Measurements from ENCODE around the gene BTBD9. TPM values are rescaled to one million over a fixed set of nuclear protein-coding genes. Genes with fewer than 3 reads are reported as not detected.
"Not testable (repeated sequence)": the region's sequence is repeated elsewhere in the genome, so short reads cannot be mapped to it uniquely, and the experiment has no call there.

The BTBD9 gene
- total and polyA plus RNA-seq, 2 experiments from 2014 or later = 8.4 to 10.1 TPM

DNA sequence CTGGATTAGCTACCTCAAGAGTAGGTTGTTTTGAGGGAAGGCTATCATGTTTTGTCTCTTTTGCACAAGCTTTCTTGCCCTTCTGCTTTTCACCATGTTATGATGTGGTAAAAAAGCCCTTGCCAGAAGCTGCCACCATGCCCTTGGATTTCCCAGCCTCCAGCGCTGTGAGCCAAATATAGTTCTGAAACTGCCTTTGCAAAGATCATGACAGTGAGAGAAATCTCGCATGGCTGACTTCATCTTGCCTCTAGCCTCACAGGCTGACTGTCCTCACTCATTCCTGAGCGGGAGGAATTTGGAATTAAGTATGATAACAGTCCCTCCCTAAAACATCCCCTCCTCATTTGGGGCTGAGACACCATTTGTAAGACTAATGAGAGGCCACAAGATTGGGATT is 207.7 kb downstream of the BTBD9 start:
- TF ChIP-seq CTCF (IDR thresholded peaks at IDR 0.05; ENCODE audit: low read depth, low read length) = no peak
- Histone ChIP-seq H3K9me3 (ENCODE audit: low read depth) (no peaks in the 10 kb centered on the region), H3K4me3 (no peak overlapping the region), H3K27ac (no peak overlapping the region), H3K27me3 (no peaks in the 10 kb centered on the region), H3K36me3 (no peaks in the 10 kb centered on the region), H3K4me1 (ENCODE audit: low read depth) (no peaks in the 10 kb centered on the region)
- no peak for DNase-seq (ENCODE audit: low read depth in 1 of 2, low spot score in 1 of 2)

DNA sequence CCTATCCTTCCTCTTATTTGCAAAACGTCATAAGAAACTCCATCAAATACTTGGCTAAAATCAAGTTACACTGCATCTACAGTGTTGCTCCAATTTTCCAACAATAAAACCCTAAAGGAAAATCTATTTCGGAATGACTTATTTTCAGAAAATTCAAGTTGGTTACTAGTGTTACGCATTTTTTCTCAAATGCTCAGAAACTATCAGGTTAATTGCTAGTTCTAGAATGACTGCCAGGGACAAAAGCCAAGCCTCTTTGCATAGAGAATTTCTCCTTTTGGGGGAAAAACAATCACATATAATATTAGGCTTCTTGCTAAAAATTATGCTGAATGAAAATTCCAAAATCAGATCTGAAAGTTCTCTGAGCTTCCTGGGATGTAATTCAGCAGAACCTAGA is 210.2 kb downstream of the BTBD9 start:
- no peaks in the 10 kb centered on the region for H3K36me3 ChIP-seq
- no peak for TF ChIP-seq CTCF (IDR thresholded peaks at IDR 0.05; ENCODE audit: low read depth, low read length)
- H3K9me3 ChIP-seq (ENCODE audit: low read depth) = no peaks in the 10 kb centered on the region
- H3K4me1 ChIP-seq (ENCODE audit: low read depth) = no peaks in the 10 kb centered on the region
- no peak overlapping the region for H3K27ac ChIP-seq
- no peak overlapping the region for H3K4me3 ChIP-seq
- DNase-seq (ENCODE audit: low read depth in 1 of 2, low spot score in 1 of 2) = no peak
- no peaks in the 10 kb centered on the region for H3K27me3 ChIP-seq

DNA sequence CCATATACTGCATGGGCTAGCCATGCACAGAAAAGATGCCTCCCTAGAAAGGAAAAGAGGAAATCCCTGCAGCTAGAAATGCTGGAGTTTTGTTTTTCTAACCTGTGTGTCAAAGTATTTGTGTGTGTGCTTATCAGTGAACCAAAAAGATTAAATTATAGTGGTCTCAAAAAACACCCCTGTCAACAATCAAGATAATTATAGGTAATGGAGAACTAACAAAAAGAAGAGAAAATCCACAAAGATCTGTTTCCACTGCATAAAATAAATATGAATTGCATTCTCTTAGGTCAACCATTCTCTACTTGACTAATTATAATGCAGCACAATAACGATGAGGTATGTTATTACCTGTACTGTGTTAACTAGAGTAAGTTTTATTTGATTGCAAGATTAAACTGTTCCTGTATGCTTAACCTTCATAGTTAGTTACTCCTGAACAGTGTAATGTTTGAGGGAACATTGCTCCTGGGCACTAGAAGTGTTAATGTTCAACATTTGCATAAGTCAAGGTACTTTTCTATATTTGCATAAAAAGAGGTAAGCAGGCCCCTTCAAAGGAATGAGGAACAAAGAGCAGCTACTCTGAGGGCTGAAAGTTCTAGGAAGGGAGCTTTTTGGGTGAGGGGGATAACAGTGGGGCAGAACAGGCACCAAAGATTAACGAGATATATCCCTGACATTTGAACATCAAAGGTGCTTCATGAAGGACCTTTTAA is 212.1 kb downstream of the BTBD9 start:
- no peak for DNase-seq (ENCODE audit: low read depth in 1 of 2, low spot score in 1 of 2)
- no peak for TF ChIP-seq CTCF (IDR thresholded peaks at IDR 0.05; ENCODE audit: low read depth, low read length)

DNA sequence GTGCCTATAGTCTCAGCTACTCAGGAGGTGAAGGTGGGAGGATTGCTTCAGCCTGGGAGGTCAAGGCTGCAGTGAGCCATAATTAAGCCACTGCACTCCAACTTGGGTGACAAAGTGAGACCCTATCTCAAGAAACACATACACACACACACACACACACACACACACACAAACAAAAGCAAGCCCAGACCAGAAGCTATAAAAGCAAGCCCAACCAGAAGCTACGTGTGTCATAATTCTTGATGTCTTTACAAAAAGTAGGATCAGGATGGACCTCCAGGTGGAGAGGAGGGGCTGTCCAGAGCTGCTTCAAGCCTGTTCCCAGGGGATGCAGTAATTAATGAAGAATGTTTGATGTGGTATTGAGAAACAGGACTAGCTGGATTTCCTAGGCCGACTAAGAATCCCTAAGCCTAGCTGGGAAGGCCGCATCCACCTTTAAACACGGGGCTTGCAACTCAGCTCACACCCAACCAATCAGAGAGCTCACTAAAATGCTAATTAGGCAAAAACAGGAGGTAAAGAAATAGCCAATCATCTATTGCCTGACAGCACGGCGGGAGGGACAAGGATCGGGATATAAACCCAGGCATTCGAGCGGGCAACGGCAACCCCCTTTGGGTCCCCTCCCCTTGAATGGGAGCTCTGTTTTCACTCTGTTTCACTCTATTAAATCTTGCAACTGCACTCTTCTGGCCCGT is 213.8 kb downstream of the BTBD9 start:
- H3K4me3 ChIP-seq; H3K9me3 ChIP-seq (ENCODE audit: low read depth); H3K27me3 ChIP-seq; H3K27ac ChIP-seq; H3K4me1 ChIP-seq (ENCODE audit: low read depth); DNase-seq (ENCODE audit: low read depth in 1 of 2, low spot score in 1 of 2); H3K36me3 ChIP-seq: not testable (repeated sequence)

More for the DNA sequence above, 212.1 kb downstream of the BTBD9 start:
- Histone ChIP-seq H3K36me3 (no peaks in the 10 kb centered on the region), H3K4me3 (no peak overlapping the region), H3K4me1 (ENCODE audit: low read depth) (no peaks in the 10 kb centered on the region), H3K27me3 (no peaks in the 10 kb centered on the region), H3K9me3 (ENCODE audit: low read depth) (no peaks in the 10 kb centered on the region), H3K27ac (no peak overlapping the region)

DNA sequence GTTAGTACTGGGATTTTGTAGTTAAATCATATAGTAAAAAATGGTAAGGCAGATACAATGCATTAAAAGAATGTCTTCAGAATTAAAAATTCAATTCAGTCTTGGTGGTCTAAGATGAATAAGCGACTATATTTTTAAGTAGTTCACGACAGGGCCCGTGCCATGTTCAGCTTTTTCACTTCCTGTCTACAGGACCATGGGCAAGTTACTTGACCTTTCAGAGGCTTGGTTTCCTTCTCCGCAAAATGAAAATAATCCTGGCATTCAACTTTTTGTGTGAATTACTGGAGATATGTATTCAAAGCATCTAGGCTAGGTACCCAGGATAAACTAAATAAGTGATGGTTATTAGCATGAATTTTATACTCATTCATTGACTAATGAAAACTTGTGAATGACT is 216.0 kb downstream of the BTBD9 start:
- Histone ChIP-seq H3K27ac (no peak overlapping the region), H3K4me3 (no peak overlapping the region), H3K9me3 (ENCODE audit: low read depth) (no peaks in the 10 kb centered on the region), H3K4me1 (ENCODE audit: low read depth) (no peaks in the 10 kb centered on the region), H3K36me3 (no peaks in the 10 kb centered on the region), H3K27me3 (no peaks in the 10 kb centered on the region)
- TF ChIP-seq CTCF (IDR thresholded peaks at IDR 0.05; ENCODE audit: low read depth, low read length) = no peak
- no peak for DNase-seq (ENCODE audit: low read depth in 1 of 2, low spot score in 1 of 2)

- Histone ChIP-seq H3K36me3 (no peaks in the 10 kb centered on the region), H3K27ac (no peak overlapping the region), H3K4me1 (ENCODE audit: low read depth) (no peaks in the 10 kb centered on the region), H3K9me3 (ENCODE audit: low read depth) (no peaks in the 10 kb centered on the region), H3K27me3 (no peaks in the 10 kb centered on the region), H3K4me3 (no peak overlapping the region)
- no peak for DNase-seq (ENCODE audit: low read depth in 1 of 2, low spot score in 1 of 2)
- TF ChIP-seq CTCF (IDR thresholded peaks at IDR 0.05; ENCODE audit: low read depth, low read length) = no peak
Observed at GRCh38 chr6:38420207-38420606, 219.5 kb downstream of the BTBD9 start.
